ENCODE measurements around the gene SLC13A4. TPM values are rescaled to one million over a fixed set of nuclear protein-coding genes. Genes with fewer than 3 reads are reported as not detected.

SLC13A4 gene
- total and polyA plus RNA-seq, 2 of the 13 experiments (the other 11 are each of a cell fraction or from before 2014, with no cell fraction given) = 0.04 TPM; not detected in 1

GRCh38 chr7:135731131-135731530 lies 3.1 kb upstream of the SLC13A4 start:
- intact Hi-C loops (cut with micrococcal nuclease; ENCODE audit: unreplicated experiment) = no loop called here
- WGBS (ENCODE audit: low lambda C conversion rate) = 7% methylated on average over 4 of the region's 4 CpGs
- peaks cover 6 to 49% of the 10 kb centered on the region in 2 experiments for H3K27me3 ChIP-seq (ENCODE audit: control insufficient read depth in 1 of 2, insufficient read depth in 2 of 2, low read length in 2 of 2)
- DNase-seq (ENCODE audit: low spot score) (no peak), FAIRE-seq (no peak), ATAC-seq (no peak)
- no peak overlapping the region for H2AFZ ChIP-seq (ENCODE audit: low read length)
- POLR2A ChIA-PET = no interaction called here
- no peak overlapping the region for H3K9ac ChIP-seq (ENCODE audit: insufficient read depth, low read depth, low read length)
- no peak overlapping the region for H3K27ac ChIP-seq (ENCODE audit: extremely low read length, insufficient read depth, low read length)
- no peaks in the 10 kb centered on the region for H3K79me2 ChIP-seq (ENCODE audit: insufficient read depth, low read length)
- H4K20me1 ChIP-seq (ENCODE audit: insufficient read depth, low read length) = no peaks in the 10 kb centered on the region
- H3K4me1 ChIP-seq (ENCODE audit: insufficient read depth, low read length) = 0 out of 2 replicates have a peak, but pooled peaks cover 10% of the 10 kb centered on the region
- no peak overlapping the region for H3K4me2 ChIP-seq (ENCODE audit: low read depth, low read length)
- in situ Hi-C loops (cut with HindIII; ENCODE audit: extremely low pct_ligation_motif_present, low pct_unique_long_range_greater_than_20kb) = no loop called here
- H3K4me3 ChIP-seq (replicated peaks in 1 of 3; ENCODE audit: insufficient read depth in 1 of 3, low read depth in 2 of 3, low read length in 3 of 3) = no peak overlapping the region
- no TSS peak for BruUV-seq (replicated peaks)
- CTCF ChIA-PET (ENCODE audit: low intra/inter-chr PET ratio, low total read pairs) = no interaction called here
- H3K36me3 ChIP-seq (replicated peaks in 1 of 2; ENCODE audit: control insufficient read depth in 1 of 2, insufficient read depth in 2 of 2, low read length in 2 of 2) = no peaks in the 10 kb centered on the region
- no peaks in the 10 kb centered on the region for H3K9me3 ChIP-seq (ENCODE audit: low read length)
- no peak for TF ChIP-seq SATB2 (CRISPR knock-in tag; IDR thresholded peaks at IDR 0.05)
- TF ChIP-seq ZNF317 (CRISPR knock-in tag; IDR thresholded peaks at IDR 0.05) = no peak
- TF ChIP-seq ZNF207 (IDR thresholded peaks at IDR 0.05; ENCODE audit: borderline replicate concordance) = no peak
- TF ChIP-seq AHDC1 (CRISPR knock-in tag; IDR thresholded peaks at IDR 0.05; ENCODE audit: borderline replicate concordance) = no peak
- TF ChIP-seq ZBTB33 (CRISPR knock-in tag; IDR thresholded peaks at IDR 0.05) = no peak
- TF ChIP-seq SNAPC5 (CRISPR knock-in tag; IDR thresholded peaks at IDR 0.05; ENCODE audit: borderline replicate concordance) = no peak
- no peak for TF ChIP-seq UBTF (CRISPR knock-in tag; IDR thresholded peaks at IDR 0.05)
- TF ChIP-seq ZNF326 (CRISPR knock-in tag; IDR thresholded peaks at IDR 0.05; ENCODE audit: borderline replicate concordance) = no peak
- TF ChIP-seq CBX2 (IDR thresholded peaks at IDR 0.05; ENCODE audit: low read depth, low read length) = no peak
- no peak for TF ChIP-seq CBX2 (CRISPR knock-in tag; IDR thresholded peaks at IDR 0.05; ENCODE audit: low read depth)

Measured in HepG2 (cell line).